ENCODE data around the gene KIF26B.
"Not testable (repeated sequence)": the region's sequence is repeated elsewhere in the genome, so short reads cannot be mapped to it uniquely, and the experiment has no call there.

Gene KIF26B

DNA sequence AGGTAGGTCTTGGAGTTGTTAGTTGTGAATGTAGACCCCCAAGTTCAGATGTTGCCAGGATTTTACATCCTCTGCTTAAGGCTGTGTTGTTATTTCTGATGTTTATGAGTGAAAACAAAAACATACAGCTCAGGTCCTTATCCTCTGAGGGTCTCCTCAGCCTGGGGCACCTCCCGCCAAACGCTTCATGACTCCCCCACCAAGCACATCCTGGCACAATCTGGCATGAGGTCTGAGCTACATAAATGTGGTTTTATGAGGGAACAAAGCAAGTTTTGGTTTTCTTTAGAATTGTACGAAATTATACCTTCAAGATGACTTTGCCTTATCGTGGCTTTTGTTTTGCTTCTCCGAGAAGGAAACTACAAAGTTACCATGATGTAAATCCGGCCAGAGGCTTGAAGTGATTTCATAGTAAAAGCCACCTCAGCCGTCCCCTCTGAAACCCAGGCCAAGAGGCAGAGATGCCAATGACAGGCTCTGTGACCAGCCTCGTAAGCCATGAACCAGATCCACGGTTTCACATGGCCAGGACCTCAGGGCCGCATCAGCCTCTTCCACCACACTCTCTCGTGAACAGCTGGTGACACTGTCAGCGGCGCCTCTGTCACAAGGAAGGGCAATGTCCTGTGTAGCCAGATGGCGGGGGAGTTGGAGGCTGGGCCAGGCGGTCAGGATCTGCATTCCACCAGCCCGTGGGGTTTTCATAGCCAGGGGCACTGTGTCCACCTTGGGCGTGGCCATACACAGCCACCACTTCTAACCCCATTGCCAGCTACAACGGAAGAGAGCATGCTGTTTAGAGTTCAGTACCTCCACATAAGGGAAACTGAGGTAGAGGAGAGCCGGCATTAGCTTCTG is 199.4 kb downstream of the KIF26B start:
- TF ChIP-seq, protein P1, sequence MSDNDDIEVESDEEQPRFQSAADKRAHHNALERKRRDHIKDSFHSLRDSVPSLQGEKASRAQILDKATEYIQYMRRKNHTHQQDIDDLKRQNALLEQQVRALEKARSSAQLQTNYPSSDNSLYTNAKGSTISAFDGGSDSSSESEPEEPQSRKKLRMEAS (IDR thresholded peaks at IDR 0.05; ENCODE audit: low read depth, low read length): no peak
- TF ChIP-seq, protein P2, sequence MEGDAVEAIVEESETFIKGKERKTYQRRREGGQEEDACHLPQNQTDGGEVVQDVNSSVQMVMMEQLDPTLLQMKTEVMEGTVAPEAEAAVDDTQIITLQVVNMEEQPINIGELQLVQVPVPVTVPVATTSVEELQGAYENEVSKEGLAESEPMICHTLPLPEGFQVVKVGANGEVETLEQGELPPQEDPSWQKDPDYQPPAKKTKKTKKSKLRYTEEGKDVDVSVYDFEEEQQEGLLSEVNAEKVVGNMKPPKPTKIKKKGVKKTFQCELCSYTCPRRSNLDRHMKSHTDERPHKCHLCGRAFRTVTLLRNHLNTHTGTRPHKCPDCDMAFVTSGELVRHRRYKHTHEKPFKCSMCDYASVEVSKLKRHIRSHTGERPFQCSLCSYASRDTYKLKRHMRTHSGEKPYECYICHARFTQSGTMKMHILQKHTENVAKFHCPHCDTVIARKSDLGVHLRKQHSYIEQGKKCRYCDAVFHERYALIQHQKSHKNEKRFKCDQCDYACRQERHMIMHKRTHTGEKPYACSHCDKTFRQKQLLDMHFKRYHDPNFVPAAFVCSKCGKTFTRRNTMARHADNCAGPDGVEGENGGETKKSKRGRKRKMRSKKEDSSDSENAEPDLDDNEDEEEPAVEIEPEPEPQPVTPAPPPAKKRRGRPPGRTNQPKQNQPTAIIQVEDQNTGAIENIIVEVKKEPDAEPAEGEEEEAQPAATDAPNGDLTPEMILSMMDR (IDR thresholded peaks at IDR 0.05; ENCODE audit: low read depth, low read length): no peak
- TF ChIP-seq MYC (IDR thresholded peaks at IDR 0.05; ENCODE audit: low read depth, low read length) (no peak), POLR2A (IDR thresholded peaks at IDR 0.05; ENCODE audit: extremely low read depth, insufficient read length) (no peak)

DNA sequence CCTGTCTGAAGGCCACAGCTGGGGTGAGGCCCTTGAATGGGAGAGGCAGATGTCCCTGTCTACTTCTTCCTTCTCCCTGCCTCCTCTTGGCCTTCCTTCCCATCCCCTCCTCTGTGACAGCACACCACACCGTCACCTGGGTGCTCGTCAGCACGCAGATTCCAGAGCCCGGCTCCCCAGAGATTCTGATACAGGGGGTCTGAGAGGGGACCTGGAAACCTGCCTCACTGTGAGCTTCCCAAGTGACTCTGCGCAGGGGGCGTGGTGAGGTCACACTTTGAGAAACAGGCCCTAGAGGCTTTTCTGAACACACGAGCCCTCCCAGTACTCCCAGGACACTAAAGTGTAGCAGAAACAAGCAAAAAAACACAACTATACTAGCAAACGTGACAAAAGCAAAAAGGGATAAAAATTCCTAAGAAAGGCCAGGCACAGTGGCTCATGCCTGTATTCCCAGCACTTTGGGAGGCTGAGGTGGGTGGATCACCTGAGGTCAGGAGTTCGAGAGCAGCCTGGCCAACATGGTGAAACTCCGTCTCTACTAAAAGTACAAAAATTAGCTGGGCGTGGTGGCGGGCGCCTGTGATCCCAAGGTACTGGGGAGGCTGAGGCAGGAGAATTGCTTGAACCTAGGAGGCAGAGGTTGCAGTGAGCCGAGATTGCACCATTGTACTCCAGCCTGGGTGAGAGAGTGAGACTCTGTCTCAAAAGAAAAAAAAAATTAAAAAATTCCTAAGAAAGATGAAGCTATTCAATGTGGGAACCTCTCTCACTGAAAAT is 201.3 kb downstream of the KIF26B start:
- H3K4me3 ChIP-seq (ENCODE audit: low read depth, low read length): not testable (repeated sequence)

More for the DNA sequence above, 199.4 kb downstream of the KIF26B start:
- no peak overlapping the region for H3K4me3 ChIP-seq (ENCODE audit: low read depth, low read length)
- DNase-seq (ENCODE audit: low read depth): no peak

DNA sequence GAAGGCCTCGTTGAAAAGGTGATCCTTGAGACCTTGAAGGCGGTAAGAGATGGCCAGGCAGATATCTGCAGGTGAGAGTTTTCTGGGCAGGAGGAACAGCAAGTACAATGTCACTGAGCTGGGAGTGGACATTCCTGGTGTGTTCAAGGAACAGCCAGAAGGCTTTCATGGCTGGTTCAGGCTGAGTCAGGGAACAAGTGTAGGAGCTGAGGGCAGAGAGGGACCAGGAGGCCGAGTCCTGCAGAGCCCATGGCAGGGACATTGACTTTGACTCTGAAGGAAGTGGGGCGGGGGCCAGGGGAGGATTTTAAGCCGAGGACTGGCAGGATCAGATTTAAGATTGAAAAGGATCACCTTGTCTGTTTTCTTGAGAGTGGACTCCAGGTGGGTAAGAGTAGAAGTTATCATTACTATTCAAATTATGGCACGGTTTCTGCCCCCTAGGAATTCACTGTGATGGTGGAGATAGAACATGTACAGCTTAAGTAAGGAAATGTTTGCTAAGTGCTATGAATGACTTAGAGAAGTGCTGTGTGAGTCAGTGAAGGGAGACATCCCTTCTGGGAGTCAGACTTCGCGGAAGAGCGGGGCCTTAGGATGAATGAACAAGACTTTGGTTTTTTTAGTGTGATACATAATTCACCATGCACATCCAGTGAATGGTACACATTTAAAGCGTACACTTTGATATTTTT is 202.3 kb downstream of the KIF26B start:
- no peak overlapping the region for H3K4me3 ChIP-seq (ENCODE audit: low read depth, low read length)
- no peak for DNase-seq (ENCODE audit: low read depth)

More for the DNA sequence above, 201.3 kb downstream of the KIF26B start:
- not testable (repeated sequence) for DNase-seq (ENCODE audit: low read depth)

DNA sequence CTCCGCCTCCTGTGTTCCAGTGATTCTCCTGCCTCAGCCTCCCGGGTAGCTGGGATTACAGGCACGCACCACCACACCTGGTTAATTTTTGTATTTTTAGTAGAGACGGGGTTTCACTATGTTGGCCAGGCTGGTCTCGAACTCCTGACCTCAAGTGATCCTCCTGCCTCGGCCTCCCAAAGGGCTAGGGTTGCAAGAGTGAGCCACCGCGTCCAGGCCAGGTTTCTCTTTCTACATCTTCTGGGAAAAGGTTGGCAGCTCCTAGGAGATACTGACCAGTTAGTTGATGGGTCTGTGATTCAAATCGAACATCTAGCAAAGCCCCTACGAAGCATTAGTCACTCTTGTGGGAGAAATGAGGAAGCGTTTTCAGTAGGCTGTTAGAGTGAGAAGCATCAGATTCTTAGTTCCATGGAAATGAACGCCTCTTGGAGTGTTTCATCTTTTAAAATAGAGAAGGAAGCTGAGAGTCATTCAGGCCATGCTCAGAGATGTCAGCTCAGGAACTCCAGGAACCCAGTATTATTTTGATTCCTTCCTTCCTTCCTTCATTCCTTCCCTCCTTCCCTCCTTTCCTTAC is 204.4 kb downstream of the KIF26B start:
- DNase-seq (ENCODE audit: low read depth): peak; percentile 22
- not testable (repeated sequence) for H3K4me3 ChIP-seq (ENCODE audit: low read depth, low read length)

More for the DNA sequence above, 202.3 kb downstream of the KIF26B start:
- TF ChIP-seq, protein P2 (IDR thresholded peaks at IDR 0.05; ENCODE audit: low read depth, low read length): no peak
- TF ChIP-seq, protein P1 (IDR thresholded peaks at IDR 0.05; ENCODE audit: low read depth, low read length): no peak
- TF ChIP-seq MYC (IDR thresholded peaks at IDR 0.05; ENCODE audit: low read depth, low read length): no peak
- TF ChIP-seq POLR2A (IDR thresholded peaks at IDR 0.05; ENCODE audit: extremely low read depth, insufficient read length): no peak

DNA sequence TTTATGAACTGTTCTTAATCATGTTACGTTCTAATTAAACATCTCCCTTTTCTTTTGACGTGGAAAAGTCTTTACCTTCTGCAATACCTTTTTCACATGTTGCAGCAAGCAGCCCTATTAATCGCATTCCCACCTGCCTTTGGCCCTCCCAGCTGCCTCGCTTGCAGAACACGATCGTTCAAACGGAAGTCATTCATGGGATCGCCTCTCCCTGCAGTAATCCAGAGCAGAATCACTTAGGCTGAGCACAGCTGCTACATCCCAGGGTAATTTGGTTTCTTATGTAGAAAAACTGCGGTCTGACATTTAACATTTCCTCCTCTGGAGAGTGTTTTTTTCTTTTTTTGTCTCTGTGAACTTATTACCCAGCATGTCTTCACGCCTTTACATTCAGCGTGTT is 206.3 kb downstream of the KIF26B start:
- no peak overlapping the region for H3K4me3 ChIP-seq (ENCODE audit: low read depth, low read length)
- TF ChIP-seq MYC (IDR thresholded peaks at IDR 0.05; ENCODE audit: low read depth, low read length) (no peak), POLR2A (IDR thresholded peaks at IDR 0.05; ENCODE audit: extremely low read depth, insufficient read length) (no peak)
- TF ChIP-seq, protein P2 (IDR thresholded peaks at IDR 0.05; ENCODE audit: low read depth, low read length): no peak
- TF ChIP-seq, protein P1 (IDR thresholded peaks at IDR 0.05; ENCODE audit: low read depth, low read length): no peak
- no peak for DNase-seq (ENCODE audit: low read depth)

DNA sequence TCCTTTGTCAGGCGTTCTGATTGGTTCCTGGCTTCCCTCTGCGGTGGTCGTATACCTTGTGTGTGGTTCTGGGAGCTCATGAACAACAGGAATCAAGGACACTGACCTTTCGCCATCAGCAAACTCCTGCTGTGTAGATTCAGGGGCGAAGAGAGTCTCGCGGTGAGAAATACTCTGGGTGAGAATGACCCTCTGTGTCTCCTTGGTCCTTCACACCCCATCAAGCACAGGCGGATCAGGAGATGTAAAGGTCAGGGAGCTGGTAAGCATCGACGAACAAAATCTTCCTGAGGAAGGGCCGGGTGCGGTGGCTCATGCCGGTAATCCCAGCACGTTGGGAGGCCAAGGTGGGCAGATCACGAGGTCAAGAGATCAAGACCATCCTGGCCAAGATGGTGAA is 207.2 kb downstream of the KIF26B start:
- no peak for DNase-seq (ENCODE audit: low read depth)
- H3K4me3 ChIP-seq (ENCODE audit: low read depth, low read length): no peak overlapping the region
- TF ChIP-seq MYC (IDR thresholded peaks at IDR 0.05; ENCODE audit: low read depth, low read length) (no peak), POLR2A (IDR thresholded peaks at IDR 0.05; ENCODE audit: extremely low read depth, insufficient read length) (no peak)
- TF ChIP-seq, protein P2 (IDR thresholded peaks at IDR 0.05; ENCODE audit: low read depth, low read length): no peak
- TF ChIP-seq, protein P1 (IDR thresholded peaks at IDR 0.05; ENCODE audit: low read depth, low read length): no peak

All from NB4 (cell line).